Psoas muscle (tissue), 8 donors: ENCODE data around the gene UNC5B. TPM values are rescaled to one million over a fixed set of nuclear protein-coding genes. Genes with fewer than 3 reads are reported as not detected.

Source experiments
- ATAC-seq, 4 donors: fragments of 200-7000 bp; cut with Tn5 transposase; one replicate each; pipeline ENCODE4 v1.9.1; 2020; ENCODE audit warnings: moderate library complexity in 3 of 4, mild to moderate bottlenecking in 2 of 4
- DNase-seq, 2 donors: peaks; one replicate each; pipeline ENCODE4 v3.0.0-alpha.2; 2020
- H3K27ac ChIP-seq: fragments of 200-600 bp; one replicate; pipeline ENCODE4 v1.8.0; 2022
- H3K27me3 ChIP-seq, 3 donors: fragments of 200-600 bp in 1 of 3; one replicate each; pipeline versions ENCODE4 v1.6.1 to v1.8.0; 2013 to 2022; ENCODE audit warnings: low read length in 2 of 3, mild to moderate bottlenecking in 2 of 3, moderate library complexity in 1 of 3; ENCODE audit not compliant: insufficient read depth in 3 of 3
- H3K36me3 ChIP-seq, 2 donors: fragments of 200-600 bp in 1 of 2; one replicate each; pipeline versions ENCODE4 v1.6.1 to v1.8.0; 2013 to 2022; ENCODE audit warnings: low read depth in 1 of 2, mild to moderate bottlenecking in 1 of 2, moderate library complexity in 1 of 2; ENCODE audit not compliant: insufficient read depth in 1 of 2
- H3K4me1 ChIP-seq: fragments of 200-600 bp; one replicate; pipeline ENCODE4 v1.8.0; 2022
- H3K4me3 ChIP-seq: fragments of 200-600 bp; one replicate; pipeline ENCODE4 v1.8.0; 2022; ENCODE audit warnings: mild to moderate bottlenecking
- H3K9me3 ChIP-seq: fragments of 200-600 bp; one replicate; pipeline ENCODE4 v1.8.0; 2022
- CTCF ChIP-seq: fragments of 200-600 bp; IDR thresholded peaks from one replicate; pipeline ENCODE4 v1.8.0; 2022; ENCODE audit warnings: antibody characterized with exemption
- WGBS, 3 donors: extraction: QIAGEN DNeasy Blood & Tissue Kit; methylation state at CpG; one replicate each; pipeline versions ENCODE4 v1.1.6 to v1.1.7; 2013; 5-methylcytosine and 5-hydroxymethylcytosine counted together
- intact Hi-C, 2 donors: fragments of 100-400 bp; cut with DNase I; formaldehyde crosslinking; loops; one replicate each; pipeline versions ENCODE4 v1.11.0 to v1.14.2; 2022
- polyA plus RNA-seq, 3 donors: library from polyadenylated mRNA; stranded (reverse); fragments of 200-250 nt; gene quantifications; one replicate each; pipeline ENCODE4 v1.2.3, GENCODE V29; 2013
- total RNA-seq, 4 donors: library from RNA; stranded (reverse); fragmentation: NEBNext Ultra II Directional in 2 of 4; extraction: Animal tissue kit (Norgen Biotek cat#: 25700) in 2 of 4; gene quantifications; one replicate each; pipeline versions ENCODE4 v1.2.1 to v1.2.4, GENCODE V29; 2021 to 2023
- donor health status: healthy with polysubstance abuse.
- donor health status: DM: no; HTN: no; CAD: no; lungs with moderate emphysema.
- donor health status: Bipolar disorder and iron deficiency.
- donor health status: healthy.
- donor health status: DM: yes; HTN: yes; CAD: no.
- donor health status: DM: no; HTN: no; CAD: no.
- donor health status: DM: no; HTN: no; CAD: no.
- donor health status: DM: yes; HTN: yes; CAD: no.

The UNC5B gene
- total and polyA plus RNA-seq, 7 donors = 0.65 to 5.7 (median 1.3) TPM

- no peak overlapping the region for H3K4me3 ChIP-seq
- H3K4me1 ChIP-seq = peaks cover 4% of the 10 kb centered on the region
- ATAC-seq (no peak), DNase-seq (no peak)
- no peaks in the 10 kb centered on the region for H3K9me3 ChIP-seq
- H3K27me3 ChIP-seq = no peaks in the 10 kb centered on the region
- TF ChIP-seq CTCF = no peak
- 75 to 81% (median 81%) methylated on average over 4 of the region's 4 CpGs for WGBS, 3 donors
- H3K27ac ChIP-seq = no peak overlapping the region
- intact Hi-C loops = no loop called here
- H3K36me3 ChIP-seq = no peaks in the 10 kb centered on the region
These were observed 118.5 kb downstream of the UNC5B start for GRCh38 chr10:71330789-71331404.

GRCh38 chr10:71331736-71332135 lies 119.4 kb downstream of the UNC5B start:
- no peak for DNase-seq
- WGBS, 3 donors = 41 to 44% (median 44%) methylated on average over 4 of the region's 4 CpGs
- intact Hi-C loops = no loop called here
- no peaks in the 10 kb centered on the region for H3K27me3 ChIP-seq
- ATAC-seq = no peak
- H3K4me3 ChIP-seq = no peak overlapping the region
- no peaks in the 10 kb centered on the region for H3K4me1 ChIP-seq
- no peak for TF ChIP-seq CTCF
- no peaks in the 10 kb centered on the region for H3K36me3 ChIP-seq
- H3K9me3 ChIP-seq = no peaks in the 10 kb centered on the region
- no peak overlapping the region for H3K27ac ChIP-seq

GRCh38 chr10:71332466-71332865 lies 120.1 kb downstream of the UNC5B start:
- Histone ChIP-seq H3K36me3 (no peaks in the 10 kb centered on the region), H3K4me1 (no peaks in the 10 kb centered on the region), H3K4me3 (no peak overlapping the region), H3K9me3 (no peaks in the 10 kb centered on the region), H3K27ac (no peak overlapping the region), H3K27me3 (no peaks in the 10 kb centered on the region)
- no peak for TF ChIP-seq CTCF
- intact Hi-C loops = no loop called here
- DNase-seq = no peak
- ATAC-seq = no peak
- WGBS, 3 donors = 67 to 82% (median 72%) methylated on average over 5 of the region's 5 CpGs

GRCh38 chr10:71333129-71333887 lies 120.9 kb downstream of the UNC5B start:
- 73 to 82% (median 81%) methylated on average over 9 of the region's 9 CpGs for WGBS, 3 donors
- no peak overlapping the region for H3K27ac ChIP-seq
- H3K4me1 ChIP-seq = no peaks in the 10 kb centered on the region
- ATAC-seq = no peak
- no peak for TF ChIP-seq CTCF
- H3K36me3 ChIP-seq = no peaks in the 10 kb centered on the region
- intact Hi-C loops = no loop called here
- H3K27me3 ChIP-seq = no peaks in the 10 kb centered on the region
- H3K4me3 ChIP-seq = no peak overlapping the region
- no peaks in the 10 kb centered on the region for H3K9me3 ChIP-seq
- no peak for DNase-seq
